ENCODE results near the gene WDFY3. TPM values are rescaled to one million over a fixed set of nuclear protein-coding genes. Genes with fewer than 3 reads are reported as not detected.

Gene WDFY3
- total and polyA plus RNA-seq, 12 donors: 4.9 to 68.9 (median 51.1) TPM

DNA sequence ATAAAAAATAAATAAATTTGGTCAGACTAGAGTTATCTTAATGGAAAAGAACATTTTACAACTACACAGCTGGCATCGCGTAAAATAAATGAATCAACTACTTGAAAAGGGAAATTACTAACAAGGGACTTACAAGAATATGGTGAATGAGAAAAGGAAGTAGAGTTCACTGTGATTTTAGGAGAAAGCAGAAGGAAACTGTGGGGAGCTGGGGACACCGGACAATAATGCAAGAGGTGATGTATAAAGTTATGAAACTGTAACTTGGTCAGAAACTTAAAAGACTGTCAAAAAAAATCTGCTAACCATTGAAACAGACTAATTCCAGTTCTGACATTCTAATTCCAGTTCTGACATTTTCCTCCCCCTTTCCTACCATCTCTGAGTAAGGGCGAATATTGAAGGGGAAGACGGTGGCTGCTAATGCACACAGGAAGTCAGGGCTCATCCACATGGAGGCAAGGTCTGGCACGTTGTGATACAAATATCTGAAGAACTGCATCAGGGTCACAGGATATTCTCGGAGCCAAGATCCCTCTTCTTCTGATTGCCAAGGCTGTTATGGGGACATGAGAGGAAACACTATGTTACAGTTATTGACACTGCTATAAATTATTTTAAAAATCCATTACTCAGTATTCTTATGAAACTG is 213.0 kb downstream of the WDFY3 start:
- DNase-seq: no peak
- Histone ChIP-seq H3K27me3 (no peaks in the 10 kb centered on the region), H3K4me3 (no peak overlapping the region), H3K27ac (peak overlapping the region in 3 of 10 donors; percentile 33 to 65 (median 37)), H3K9me3 (no peaks in the 10 kb centered on the region), H3K4me1 (peaks cover 0 to 33% (median 10%) of the 10 kb centered on the region in 9 donors), H3K36me3 (peaks cover 0 to 89% (median 18%) of the 10 kb centered on the region in 9 donors)
- TF ChIP-seq, protein P1, sequence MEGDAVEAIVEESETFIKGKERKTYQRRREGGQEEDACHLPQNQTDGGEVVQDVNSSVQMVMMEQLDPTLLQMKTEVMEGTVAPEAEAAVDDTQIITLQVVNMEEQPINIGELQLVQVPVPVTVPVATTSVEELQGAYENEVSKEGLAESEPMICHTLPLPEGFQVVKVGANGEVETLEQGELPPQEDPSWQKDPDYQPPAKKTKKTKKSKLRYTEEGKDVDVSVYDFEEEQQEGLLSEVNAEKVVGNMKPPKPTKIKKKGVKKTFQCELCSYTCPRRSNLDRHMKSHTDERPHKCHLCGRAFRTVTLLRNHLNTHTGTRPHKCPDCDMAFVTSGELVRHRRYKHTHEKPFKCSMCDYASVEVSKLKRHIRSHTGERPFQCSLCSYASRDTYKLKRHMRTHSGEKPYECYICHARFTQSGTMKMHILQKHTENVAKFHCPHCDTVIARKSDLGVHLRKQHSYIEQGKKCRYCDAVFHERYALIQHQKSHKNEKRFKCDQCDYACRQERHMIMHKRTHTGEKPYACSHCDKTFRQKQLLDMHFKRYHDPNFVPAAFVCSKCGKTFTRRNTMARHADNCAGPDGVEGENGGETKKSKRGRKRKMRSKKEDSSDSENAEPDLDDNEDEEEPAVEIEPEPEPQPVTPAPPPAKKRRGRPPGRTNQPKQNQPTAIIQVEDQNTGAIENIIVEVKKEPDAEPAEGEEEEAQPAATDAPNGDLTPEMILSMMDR (IDR thresholded peaks at IDR 0.05): no peak
- peak in 4 of 8 donors; percentile 29 to 67 (median 42) for ATAC-seq
- 52 to 53% methylated on average over 7 of the region's 7 CpGs for WGBS, 2 donors
- intact Hi-C loops (cut with DNase I): loop anchor here in 2 of 10 donors (5.0 kb wide), 1 partner anchor 219 kb away; no protein-coding TSS in a partner anchor

DNA sequence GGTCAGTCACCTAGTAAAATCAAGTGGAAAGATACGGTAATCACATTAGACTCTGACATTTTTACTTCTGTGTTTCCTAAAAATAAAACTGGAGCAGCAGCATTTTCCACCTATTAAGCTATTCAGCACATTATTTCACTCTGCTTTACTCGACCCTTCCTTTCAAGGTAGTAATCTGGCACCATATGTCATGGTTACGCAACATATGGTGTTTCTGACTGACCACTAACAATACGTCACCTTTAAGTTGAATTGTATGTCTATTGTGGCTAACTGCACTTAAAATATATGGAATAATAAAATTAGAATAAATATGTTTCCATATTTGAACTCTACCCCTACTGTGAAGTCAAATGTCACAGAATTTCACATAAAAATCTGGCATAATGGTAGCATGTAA is 214.8 kb downstream of the WDFY3 start:
- Histone ChIP-seq H3K4me3 (no peak overlapping the region), H3K4me1 (peaks cover 0 to 33% (median 10%) of the 10 kb centered on the region in 9 donors), H3K36me3 (peaks cover 0 to 100% (median 18%) of the 10 kb centered on the region in 9 donors), H3K9me3 (no peaks in the 10 kb centered on the region), H3K27me3 (no peaks in the 10 kb centered on the region), H3K27ac (peak overlapping the region in 1 of 10 donors; percentile 65)
- DNase-seq (no peak), ATAC-seq (no peak)
- WGBS, 2 donors: 73% methylated on average over 4 of the region's 4 CpGs
- TF ChIP-seq, protein P1 (IDR thresholded peaks at IDR 0.05): no peak
- intact Hi-C loops (cut with DNase I): loop anchor here in 4 of 10 donors (2.0 to 5.0 kb wide), 3 partner anchors 219 to 221 kb away; no protein-coding TSS in a partner anchor

DNA sequence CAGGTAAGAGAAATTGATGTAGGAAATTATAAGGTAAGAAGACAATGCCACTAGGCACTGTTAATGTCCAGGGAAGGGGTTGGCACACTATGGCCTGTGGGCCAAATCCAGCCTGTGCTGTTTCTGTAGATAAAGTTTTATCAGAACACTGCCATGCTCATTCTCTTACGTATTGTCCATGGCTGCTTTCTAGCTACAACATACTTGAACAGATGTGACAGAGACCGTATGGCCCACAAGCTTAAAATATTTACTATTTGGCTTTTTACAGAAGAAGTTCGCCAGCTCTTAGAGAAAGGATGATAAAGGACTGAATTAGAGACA is 215.6 kb downstream of the WDFY3 start:
- Histone ChIP-seq H3K27me3 (no peaks in the 10 kb centered on the region), H3K4me3 (no peak overlapping the region), H3K27ac (no peak overlapping the region), H3K36me3 (peaks cover 0 to 100% (median 23%) of the 10 kb centered on the region in 9 donors), H3K9me3 (no peaks in the 10 kb centered on the region), H3K4me1 (peaks cover 0 to 33% (median 10%) of the 10 kb centered on the region in 9 donors)
- DNase-seq: no peak
- 70 to 71% methylated on average over 3 of the region's 3 CpGs for WGBS, 2 donors
- TF ChIP-seq, protein P1 (IDR thresholded peaks at IDR 0.05): no peak
- ATAC-seq: peak in 4 of 8 donors; percentile 36 to 59 (median 47)
- intact Hi-C loops (cut with DNase I): loop anchor here in 9 of 10 donors (1.0 to 5.0 kb wide), 5 partner anchors 220 to 222 kb away; no protein-coding TSS in a partner anchor

DNA sequence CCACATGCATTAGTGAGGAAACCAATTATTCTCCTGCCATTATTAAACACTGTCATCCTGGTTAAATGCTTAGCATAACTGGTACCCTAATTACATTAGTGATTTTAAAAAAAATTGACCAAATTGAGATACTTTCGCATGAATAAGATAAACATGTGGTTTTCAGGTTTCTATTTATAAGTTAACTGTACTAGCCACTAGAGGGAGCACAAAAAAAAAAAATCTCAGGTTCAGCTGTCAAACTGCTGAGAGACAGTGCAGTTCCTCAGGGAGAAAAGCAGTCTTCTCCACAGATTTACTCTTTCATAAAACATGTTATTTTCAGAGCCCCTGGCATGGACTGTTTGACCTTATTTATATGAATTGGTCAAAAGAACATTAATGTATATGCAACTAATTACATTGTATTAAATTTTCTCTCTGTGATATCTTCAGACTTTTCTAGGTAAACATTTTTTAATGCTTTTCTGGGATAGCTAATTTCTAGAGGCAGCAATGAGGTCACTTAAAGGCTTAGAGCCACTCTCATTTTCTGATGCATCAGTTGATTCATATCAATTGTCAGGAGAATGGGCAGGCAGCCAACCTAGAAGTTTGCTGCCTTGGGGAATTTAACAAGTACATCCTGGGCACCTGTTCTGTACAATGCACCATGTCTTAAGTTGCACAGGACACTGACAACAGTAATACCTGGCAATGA is 216.1 kb downstream of the WDFY3 start:
- Histone ChIP-seq H3K27ac (no peak overlapping the region), H3K27me3 (no peaks in the 10 kb centered on the region), H3K4me3 (no peak overlapping the region), H3K9me3 (no peaks in the 10 kb centered on the region), H3K4me1 (peaks cover 0 to 33% (median 10%) of the 10 kb centered on the region in 9 donors), H3K36me3 (peaks cover 0 to 100% (median 25%) of the 10 kb centered on the region in 9 donors)
- ATAC-seq: peak; percentile 46 to 78 (median 62)
- intact Hi-C loops (cut with DNase I): loop anchor here in 9 of 10 donors (1.0 to 5.0 kb wide), 5 partner anchors 220 to 222 kb away; no protein-coding TSS in a partner anchor
- 7 to 13% methylated on average over 1 of the region's 1 CpG for WGBS, 2 donors
- no peak for DNase-seq
- TF ChIP-seq, protein P1 (IDR thresholded peaks at IDR 0.05): peak; percentile 31 to 81 (median 66)

Data from heart right ventricle (tissue), 16 donors.